ENCODE measurements around the gene IFT43.

The IFT43 gene

DNA sequence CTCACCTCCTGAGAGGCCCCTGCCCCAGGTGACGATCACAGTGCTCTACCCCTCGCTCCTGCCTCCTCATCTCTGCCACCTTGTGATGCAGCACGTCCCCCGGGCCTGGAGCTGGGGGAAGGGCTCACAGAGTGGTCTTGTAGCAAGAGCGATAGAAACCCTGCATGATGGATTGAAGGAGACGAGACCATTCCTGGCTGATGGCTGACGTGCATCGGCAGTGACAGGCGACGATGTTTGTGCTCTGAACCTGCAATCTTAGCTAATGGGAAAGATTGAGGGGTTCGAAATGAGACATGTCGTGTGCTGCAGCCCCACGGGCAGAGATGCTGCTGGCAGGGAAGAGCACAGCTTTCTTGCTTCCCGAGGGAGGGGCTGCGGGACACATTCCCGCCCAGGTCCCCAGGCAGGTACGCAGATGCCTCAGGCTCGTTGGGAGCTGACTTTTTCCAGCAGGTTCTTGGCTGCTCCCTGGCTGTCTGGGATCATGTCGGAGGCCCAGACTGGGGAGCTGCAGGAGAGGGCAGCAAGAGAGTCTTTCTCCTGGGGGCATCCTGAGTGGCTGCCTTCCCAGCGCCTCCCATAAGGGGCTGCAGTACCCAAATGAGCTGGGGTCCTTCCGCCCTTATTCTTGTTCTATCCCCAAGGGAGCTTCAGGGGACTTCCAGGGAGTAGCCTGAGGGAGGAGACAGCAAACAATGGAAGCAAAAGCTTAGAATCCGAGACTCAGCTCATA is 127.5 kb downstream of the IFT43 start:
- DNase-seq (ENCODE audit: low read depth) = no peak

DNA sequence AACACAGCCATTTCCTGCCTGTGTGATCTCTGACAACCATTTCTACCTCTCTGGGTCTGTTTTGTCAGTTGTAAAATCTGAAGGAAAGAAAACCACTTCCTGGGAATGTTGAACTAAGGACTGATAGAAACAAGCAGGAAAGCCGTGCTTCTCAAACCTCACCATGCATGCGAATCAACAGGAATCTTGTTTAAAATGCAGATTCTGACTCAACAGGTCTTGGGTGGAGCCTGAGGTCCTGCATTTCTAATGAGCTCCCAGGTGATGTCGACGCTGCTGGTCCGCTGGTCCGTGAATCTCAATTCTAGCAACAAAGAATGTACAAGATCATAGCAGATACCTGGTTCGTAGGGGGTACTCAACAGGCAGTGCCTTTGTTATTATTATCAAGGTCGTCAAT is 128.1 kb downstream of the IFT43 start:
- DNase-seq (ENCODE audit: low read depth) = no peak

DNA sequence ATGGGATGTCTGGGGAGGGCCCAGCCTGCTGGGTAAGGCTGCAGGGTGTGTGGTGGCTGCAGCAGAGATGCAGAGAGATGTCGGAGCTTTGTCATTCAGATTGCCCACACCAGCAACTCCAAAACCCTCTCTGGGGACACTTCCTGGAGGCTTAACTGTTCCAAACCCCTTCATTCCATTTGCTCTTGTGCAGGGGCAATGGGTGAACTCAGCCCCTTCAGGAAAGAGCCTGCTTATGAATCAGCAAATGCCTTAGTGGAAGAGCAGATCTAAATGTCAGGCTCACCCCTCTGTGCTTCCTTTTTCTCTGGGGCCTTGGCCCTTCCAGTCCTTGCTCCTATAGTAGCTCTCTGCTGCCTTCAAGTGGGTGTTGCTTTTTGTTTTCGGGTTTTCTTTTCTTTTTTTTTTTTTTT is 129.5 kb downstream of the IFT43 start:
- DNase-seq (ENCODE audit: low read depth) = no peak

DNA sequence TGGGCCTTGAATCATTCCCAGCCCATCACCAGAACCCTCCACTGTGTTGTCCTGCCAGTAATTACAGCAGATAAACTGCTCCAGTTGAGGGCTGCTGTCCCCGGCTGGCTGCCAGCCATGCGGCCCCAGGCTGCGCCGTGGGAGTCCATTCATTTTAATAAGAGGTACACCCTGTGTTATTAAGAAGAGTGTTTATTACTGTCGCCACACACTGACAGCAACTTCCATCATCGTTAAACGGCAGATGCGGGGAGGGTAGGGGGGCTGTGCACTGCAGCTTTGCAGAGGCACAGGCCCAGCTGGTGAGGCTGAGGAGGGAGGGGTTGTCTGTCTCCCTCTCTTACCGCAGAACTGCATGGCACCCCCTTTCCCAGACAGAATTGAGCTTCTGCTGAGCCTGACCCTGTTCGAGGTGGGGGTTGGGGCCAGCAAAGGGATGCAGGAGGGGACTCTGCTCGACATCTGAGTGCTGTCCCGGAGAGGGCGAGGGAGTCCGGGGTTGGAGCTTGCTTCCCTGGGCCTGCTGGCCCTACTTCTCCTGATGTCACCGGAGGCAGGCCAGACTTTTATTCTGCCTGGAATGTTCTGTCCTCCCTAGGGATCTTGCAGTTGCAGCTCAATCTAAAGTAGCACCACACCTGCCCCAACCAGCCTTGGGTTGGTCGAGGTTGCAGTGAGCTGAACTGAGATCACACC is 132.4 kb downstream of the IFT43 start:
- DNase-seq (ENCODE audit: low read depth) = no peak

DNA sequence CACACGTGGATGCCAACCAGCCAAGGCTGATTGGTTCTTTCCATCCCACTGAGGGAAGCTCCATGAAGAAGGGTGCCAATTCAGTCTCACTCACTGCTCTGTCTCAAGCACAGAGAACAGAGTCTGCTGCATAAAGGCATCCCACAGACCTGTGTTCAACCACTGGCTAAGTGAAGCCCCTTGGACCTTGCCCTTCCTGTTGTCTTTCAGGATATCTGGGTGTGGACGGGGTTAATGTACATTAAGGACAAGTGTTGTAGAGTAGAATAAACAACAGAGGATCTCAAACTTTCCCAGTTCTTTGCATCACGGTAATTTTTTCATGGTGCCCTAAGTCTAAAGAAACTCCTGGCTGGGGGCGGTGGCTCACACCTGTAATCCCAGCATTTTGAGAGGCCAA is 133.0 kb downstream of the IFT43 start:
- DNase-seq (ENCODE audit: low read depth) = no peak

DNA sequence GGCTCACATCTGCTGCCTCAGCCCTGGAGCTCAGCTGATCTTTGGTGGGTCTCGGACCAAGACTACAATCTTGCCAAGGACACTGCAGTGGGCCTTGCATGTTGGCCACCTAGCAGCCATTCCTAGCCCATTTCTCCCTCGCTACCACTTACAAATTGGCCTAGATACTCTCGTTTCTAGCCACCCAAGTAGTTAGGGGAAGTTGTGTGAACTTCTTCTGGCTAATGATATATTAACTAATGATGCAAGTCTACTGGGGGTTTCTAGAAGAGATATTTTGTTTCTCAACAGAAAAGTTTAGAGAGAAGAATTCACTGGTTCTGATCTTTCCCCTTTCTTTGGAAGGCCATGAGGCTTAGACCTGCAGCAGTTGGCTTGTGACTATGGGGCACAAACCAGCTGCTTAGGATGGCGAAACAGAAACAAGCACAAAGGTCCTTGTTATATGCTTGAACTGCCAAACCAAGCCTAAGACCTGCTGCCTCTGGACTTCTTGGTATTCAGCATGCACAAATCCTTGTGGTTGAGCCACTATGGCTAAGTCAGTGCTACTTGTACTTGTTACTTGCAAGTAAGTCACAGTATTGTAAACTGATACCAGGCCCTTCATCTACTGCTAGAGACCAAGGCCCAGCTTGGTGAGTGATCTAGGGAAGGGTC is 135.7 kb downstream of the IFT43 start:
- no peak for DNase-seq (ENCODE audit: low read depth)

DNA sequence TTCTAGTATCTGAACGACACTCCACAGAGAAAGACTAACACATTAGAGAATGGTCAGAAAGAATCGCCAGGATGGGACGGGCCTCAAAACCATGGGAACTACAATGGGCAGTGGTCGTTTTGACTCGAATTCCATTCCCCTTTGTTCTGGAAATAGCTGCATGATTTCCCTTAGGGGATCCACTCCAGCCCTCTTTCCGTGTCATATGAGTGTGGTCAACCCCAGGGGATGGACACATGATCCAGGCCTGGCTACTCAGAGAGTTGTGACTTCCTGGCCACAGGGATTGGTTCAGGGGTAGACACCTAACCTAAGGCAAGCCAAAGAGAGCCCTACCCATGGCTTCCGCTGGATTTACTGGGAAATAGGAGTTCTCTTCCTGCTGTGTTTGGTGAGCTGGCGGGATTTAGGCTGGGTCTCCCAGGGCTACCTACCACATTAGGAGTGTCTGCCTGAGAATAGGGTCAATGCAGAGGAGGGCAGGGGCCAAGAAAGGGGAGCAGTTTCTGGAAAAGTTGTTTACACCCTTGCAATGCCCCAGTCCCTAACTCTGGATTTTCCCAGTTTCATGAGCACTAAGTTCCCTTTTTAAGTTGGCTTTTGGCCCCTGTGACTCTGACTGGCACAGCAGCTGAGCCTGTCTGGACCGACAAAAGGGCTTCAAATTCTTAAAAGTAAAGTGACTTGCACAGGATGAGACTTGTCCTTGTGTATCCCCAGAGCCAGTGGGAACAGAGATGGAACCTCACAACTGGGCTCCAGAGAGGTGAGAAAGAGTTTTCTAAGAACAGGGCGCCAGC is 138.1 kb downstream of the IFT43 start:
- DNase-seq (ENCODE audit: low read depth) = no peak

DNA sequence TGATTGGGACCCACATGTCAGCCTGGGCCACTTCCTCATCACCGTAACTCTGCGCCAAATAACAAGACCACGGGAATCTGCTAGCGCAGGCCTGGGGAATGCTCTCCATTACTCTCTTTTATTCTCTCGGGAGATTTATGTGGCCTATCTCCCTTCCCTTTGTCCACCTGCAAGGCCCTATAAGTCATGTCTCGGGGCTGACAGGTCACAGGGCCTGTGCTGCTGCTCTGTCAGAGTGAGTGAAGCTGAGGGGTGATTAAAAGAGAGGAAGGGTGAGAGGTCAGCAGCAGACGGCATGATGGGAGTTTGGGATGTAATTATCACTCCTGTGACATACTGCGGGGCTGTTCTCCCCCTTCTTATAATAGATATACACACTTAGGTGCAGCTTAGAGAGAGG is 139.9 kb downstream of the IFT43 start:
- no peak for DNase-seq (ENCODE audit: low read depth)

DNA sequence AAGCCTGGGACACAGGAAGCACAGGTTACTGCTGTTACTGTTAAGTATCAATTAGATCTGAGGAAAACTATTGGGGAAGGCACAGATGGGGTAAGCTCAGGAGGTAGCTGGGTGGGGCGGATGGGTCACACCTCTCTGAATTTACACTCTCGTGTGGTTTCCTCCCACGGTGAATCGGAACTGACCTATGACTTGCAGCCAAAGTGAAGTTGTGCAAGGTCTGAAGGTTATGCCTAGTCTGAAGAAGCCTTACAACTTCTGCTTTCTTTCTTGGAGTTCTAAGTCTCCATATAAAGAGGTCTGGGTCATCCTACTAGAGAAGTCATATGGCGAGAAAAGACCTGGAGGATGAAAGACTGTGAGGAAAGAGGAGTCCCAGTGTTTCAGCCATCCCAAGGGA is 140.5 kb downstream of the IFT43 start:
- DNase-seq (ENCODE audit: low read depth) = no peak

DNA sequence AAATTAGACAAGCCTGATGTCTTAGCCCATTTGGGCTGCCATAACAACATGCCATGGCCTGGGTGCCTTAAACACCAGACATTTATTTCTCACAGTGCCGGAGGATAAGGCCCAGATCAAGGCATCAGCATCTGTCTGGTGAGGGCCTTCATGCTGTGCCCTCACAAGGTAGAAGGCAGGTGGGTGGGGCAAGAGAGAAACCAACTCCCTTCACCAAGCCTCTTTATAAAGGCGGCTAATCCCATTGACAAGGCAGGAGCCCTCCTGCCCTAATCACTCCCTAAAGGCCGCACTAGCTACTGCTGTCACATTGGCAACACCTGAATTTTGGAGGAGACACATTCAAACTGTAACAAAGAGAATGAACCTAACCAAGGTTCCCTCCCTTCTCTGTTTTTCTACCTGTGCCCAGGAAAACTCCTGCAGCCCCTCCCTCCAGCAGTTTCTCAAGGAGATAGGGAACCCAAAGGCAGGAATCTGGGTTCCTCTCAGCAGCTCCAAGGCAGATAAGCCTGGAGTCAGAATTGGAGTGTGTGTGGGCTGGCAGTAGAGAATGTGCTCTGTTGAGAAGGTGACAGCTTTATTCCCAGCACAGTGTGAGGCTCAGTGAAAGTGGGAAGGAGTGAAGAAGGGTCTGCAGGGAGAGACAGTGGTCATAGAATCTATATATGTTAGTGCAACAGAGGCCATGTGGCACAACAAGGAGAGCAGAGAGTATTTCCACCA is 144.5 kb downstream of the IFT43 start:
- DNase-seq (ENCODE audit: low read depth) = no peak

DNA sequence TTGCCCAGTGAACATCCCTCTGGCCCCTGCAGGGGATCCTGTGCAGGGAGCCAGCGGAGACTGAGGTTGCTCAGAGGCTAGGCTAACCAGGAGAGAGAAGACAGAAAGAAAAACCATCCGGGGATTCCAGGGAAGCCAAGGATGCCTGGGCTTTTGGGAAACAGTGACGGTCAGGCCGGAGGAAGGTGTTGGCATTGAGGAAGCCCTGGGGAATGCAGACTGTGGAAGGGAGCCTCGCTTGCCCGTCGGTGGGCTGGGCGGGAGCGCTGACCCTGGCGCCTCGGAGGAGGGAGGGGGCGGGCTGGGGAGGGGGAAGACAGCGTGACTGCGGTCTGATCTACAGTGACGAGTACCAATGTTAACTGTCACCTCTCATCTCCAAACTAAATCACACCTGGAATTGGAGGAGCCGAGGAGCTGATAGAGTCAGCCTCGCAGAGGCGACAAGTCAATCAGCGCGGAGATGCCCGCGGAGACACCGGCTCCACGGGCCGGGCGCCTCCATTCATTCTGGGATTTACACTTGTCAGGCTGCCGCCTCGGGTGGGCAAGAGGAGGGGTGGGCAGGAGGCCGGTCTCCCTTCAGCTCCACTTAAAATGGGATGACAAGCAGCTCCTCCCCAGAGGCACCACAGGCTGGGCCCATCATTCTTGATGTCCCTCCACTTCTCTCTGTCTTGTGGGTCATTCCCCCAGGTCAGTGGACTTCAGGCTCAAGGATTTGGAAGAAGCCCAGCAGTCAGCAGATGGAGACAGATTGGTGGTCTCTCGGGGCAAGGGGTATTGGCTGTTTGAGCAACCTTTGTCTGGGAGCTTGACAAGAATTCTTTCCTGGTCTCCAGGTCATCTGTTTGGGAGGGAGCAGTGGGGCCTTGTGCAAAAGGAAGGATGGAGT is 145.8 kb downstream of the IFT43 start:
- no peak for DNase-seq (ENCODE audit: low read depth)

DNA sequence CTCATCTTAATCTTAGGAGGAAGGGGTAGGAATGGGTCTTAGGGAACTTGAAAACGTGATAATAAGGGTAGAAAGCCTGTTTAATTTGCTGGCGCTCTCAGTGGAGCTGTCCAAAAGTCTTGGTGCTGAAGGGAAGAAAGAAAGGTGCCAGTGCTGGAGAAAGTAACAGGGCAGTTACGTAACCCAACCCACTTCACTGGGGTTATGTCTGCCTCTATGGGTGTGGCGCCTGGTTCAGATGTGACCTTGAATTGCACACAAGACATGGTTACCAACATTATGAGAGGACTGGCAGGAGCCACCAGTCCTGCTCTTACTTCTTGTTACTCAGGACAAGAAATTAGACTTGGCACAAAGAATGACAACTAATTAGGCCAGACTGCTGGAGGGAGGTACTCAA is 147.5 kb downstream of the IFT43 start:
- DNase-seq (ENCODE audit: low read depth) = no peak
